Pancreas (tissue), 10 donors: ENCODE data around the gene SCN11A. TPM values are rescaled to one million over a fixed set of nuclear protein-coding genes. Genes with fewer than 3 reads are reported as not detected.

Experiments used
- ATAC-seq, 4 donors: fragments of 200-7000 bp; cut with Tn5 transposase; one replicate each; pipeline versions ENCODE4 v1.8.0 to v1.9.1; 2020; ENCODE audit warnings: mild to moderate bottlenecking in 4 of 4, moderate library complexity in 4 of 4
- DNase-seq, 6 donors: peaks; one replicate each; pipeline ENCODE4 v3.0.0-alpha.2; 2020
- FAIRE-seq: peaks from 2 replicates; lab custom pipeline; 2012; peaks lifted over from hg19 to GRCh38; lab: Jason Lieb, UNC
- H3K27ac ChIP-seq, 4 donors: fragments of 200-600 bp; sonication (generic); 1 replicate in 3 of 4; 2 replicates in 1 of 4; pipeline versions ENCODE4 v1.5.0 to v1.8.0; 2020
- H3K27me3 ChIP-seq, 4 donors: fragments of 200-600 bp; one replicate each; pipeline ENCODE4 v1.8.0; 2021
- H3K36me3 ChIP-seq, 3 donors: fragments of 200-600 bp; sonication (generic) in 1 of 3; one replicate each; pipeline versions ENCODE4 v1.5.0 to v1.8.0; 2020 to 2021
- H3K4me1 ChIP-seq, 3 donors: fragments of 200-600 bp; one replicate each; pipeline ENCODE4 v1.8.0; 2021
- H3K4me3 ChIP-seq, 4 donors: fragments of 200-600 bp; sonication (generic) in 2 of 4; one replicate each; pipeline versions ENCODE4 v1.5.0 to v1.8.0; 2020 to 2021
- H3K9me3 ChIP-seq, 4 donors: fragments of 200-600 bp; one replicate each; pipeline ENCODE4 v1.8.0; 2021
- WGBS, 2 donors: extraction: QIAGEN DNeasy Blood & Tissue Kit; methylation state at CpG; one replicate each; pipeline ENCODE4 v1.1.7; 2013; 5-methylcytosine and 5-hydroxymethylcytosine counted together
- intact Hi-C, 3 donors: fragments of 100-400 bp; cut with DNase I; formaldehyde crosslinking; loops; one replicate each; pipeline versions ENCODE4 v1.11.1 to v1.14.2; 2022
- polyA plus RNA-seq, 2 donors: library from polyadenylated mRNA; stranded (reverse); fragments of 200-250 nt; gene quantifications; one replicate each; pipeline ENCODE4 v1.2.3, GENCODE V29; 2013
- total RNA-seq, 6 donors: library from RNA; stranded (reverse); fragmentation: NEBNext Ultra II Directional in 4 of 6; extraction: Animal tissue kit (Norgen Biotek cat#: 25700) in 4 of 6; gene quantifications; one replicate each; pipeline versions ENCODE4 v1.2.1 to v1.2.4, GENCODE V29; 2021 to 2023
- TF ChIP-seq, protein P1 (sequence below), 4 donors: fragments of 200-600 bp; sonication (generic) in 3 of 4; IDR thresholded peaks; one replicate each; pipeline versions ENCODE4 v1.5.0 to v1.8.0; 2021; ENCODE audit warnings: antibody characterized with exemption in 4 of 4
- donor health status: healthy with polysubstance abuse.
- donor health status: DM: no; HTN: no; CAD: no; lungs with moderate emphysema.
- donor health status: DM: no; HTN: no; CAD: no.
- donor health status: control.
- donor health status: control.
- donor health status: Bipolar disorder and iron deficiency.
- donor health status: DM: yes; HTN: yes; CAD: no.
- donor health status: DM: no; HTN: no; CAD: no.
- donor health status: DM: no; HTN: no; CAD: no.
- donor health status: DM: yes; HTN: yes; CAD: no.

SCN11A gene
- total and polyA plus RNA-seq, 8 donors, result 0.03 to 0.16 (median 0.04) TPM; not detected in 1

DNA sequence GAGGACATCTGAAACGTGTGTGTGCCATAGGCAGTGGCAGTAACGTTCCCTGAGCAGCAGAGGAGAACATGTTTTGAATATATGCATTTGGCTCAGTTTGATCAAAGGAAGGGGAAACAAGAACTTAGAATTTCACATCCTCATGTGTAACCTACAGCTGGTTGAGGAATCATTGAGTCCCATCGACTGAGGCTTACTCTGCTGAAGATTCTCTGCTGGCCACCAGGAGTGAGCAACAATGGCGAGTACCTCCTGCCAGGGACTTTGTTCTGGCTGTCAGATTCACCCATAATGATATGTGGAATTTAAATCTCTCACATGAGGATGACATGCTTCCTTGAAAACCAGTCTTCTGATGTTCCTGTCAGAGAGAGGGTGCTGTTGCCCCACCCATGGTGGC is 34.4 kb upstream of the SCN11A start:
- FAIRE-seq (no peak), ATAC-seq (no peak), DNase-seq (no peak)
- Histone ChIP-seq H3K36me3 (peaks cover 5 to 33% (median 9%) of the 10 kb centered on the region in 3 donors), H3K27ac (no peak overlapping the region), H3K4me1 (no peaks in the 10 kb centered on the region), H3K4me3 (no peak overlapping the region), H3K27me3 (no peaks in the 10 kb centered on the region), H3K9me3 (no peaks in the 10 kb centered on the region)
- 85% methylated on average over 4 of the region's 4 CpGs for WGBS, 2 donors
- TF ChIP-seq, protein P1, sequence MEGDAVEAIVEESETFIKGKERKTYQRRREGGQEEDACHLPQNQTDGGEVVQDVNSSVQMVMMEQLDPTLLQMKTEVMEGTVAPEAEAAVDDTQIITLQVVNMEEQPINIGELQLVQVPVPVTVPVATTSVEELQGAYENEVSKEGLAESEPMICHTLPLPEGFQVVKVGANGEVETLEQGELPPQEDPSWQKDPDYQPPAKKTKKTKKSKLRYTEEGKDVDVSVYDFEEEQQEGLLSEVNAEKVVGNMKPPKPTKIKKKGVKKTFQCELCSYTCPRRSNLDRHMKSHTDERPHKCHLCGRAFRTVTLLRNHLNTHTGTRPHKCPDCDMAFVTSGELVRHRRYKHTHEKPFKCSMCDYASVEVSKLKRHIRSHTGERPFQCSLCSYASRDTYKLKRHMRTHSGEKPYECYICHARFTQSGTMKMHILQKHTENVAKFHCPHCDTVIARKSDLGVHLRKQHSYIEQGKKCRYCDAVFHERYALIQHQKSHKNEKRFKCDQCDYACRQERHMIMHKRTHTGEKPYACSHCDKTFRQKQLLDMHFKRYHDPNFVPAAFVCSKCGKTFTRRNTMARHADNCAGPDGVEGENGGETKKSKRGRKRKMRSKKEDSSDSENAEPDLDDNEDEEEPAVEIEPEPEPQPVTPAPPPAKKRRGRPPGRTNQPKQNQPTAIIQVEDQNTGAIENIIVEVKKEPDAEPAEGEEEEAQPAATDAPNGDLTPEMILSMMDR (IDR thresholded peaks at IDR 0.05), result no peak
- intact Hi-C loops, result no loop called here

DNA sequence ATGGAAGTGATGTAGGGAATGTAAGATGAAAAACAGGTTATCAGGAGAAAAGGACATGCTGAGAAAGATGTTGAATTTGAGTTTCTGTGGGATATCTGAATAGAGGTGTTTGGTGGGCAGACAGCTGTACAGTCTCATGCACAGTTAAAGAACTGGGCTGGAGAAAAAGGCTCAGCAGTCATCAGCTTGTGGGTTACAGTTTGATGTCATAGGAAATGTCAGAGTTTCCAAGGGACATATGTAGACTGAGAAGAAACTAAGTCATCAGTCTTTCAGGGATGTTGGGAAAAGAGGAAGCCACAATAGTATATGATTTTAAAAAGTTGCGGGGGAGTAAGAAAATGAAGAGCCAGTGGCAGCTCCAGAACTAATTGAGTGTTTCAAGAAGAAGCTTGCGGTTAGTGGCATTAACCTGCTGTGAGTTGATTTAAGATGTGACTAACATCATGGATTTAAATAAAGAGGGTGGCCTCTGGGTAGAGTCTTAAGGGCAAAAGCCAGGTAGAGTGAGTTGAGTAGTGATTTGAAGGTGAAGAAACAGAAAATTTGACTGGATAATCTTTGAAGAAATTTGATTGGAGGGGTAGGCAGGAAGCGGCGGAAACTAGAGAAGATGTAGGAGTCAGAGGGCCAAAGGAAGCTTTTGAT is 31.0 kb upstream of the SCN11A start:
- TF ChIP-seq, protein P1 (IDR thresholded peaks at IDR 0.05), result no peak
- Histone ChIP-seq H3K27me3 (no peaks in the 10 kb centered on the region), H3K36me3 (peaks cover 0 to 19% (median 5%) of the 10 kb centered on the region in 3 donors), H3K9me3 (no peaks in the 10 kb centered on the region), H3K4me1 (no peaks in the 10 kb centered on the region), H3K27ac (no peak overlapping the region), H3K4me3 (no peak overlapping the region)
- intact Hi-C loops, result no loop called here
- ATAC-seq, result no peak
- WGBS, 2 donors, result 98 to 99% methylated on average over 4 of the region's 4 CpGs
- FAIRE-seq, result no peak
- no peak for DNase-seq

DNA sequence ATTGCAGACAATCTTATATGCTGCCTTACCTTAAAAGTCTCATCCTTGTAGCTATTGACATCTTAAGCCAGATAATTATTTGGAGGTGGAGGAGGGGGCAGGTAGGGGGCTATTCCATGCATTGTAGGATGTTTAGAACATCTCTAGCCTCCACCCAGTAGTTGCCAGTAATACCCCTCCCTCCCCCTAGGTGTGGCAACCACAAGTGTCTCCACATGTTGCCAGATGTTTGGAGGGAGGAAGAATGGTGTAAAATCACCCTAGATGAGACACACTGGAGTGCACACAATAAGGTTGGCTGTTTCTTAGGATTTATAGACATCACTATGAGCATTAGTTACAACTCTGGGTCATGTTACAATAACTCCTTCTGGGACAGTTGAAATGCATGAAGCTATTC is 28.3 kb upstream of the SCN11A start:
- no peak overlapping the region for H3K27ac ChIP-seq
- TF ChIP-seq, protein P1 (IDR thresholded peaks at IDR 0.05), result no peak
- H3K27me3 ChIP-seq, result no peaks in the 10 kb centered on the region
- no peak for FAIRE-seq
- no peaks in the 10 kb centered on the region for H3K4me1 ChIP-seq
- no peak overlapping the region for H3K4me3 ChIP-seq
- DNase-seq, result no peak
- no peaks in the 10 kb centered on the region for H3K9me3 ChIP-seq
- peaks cover 3 to 28% (median 20%) of the 10 kb centered on the region in 3 donors for H3K36me3 ChIP-seq
- no peak for ATAC-seq
- intact Hi-C loops, result no loop called here

- peaks cover 3 to 31% (median 20%) of the 10 kb centered on the region in 3 donors for H3K36me3 ChIP-seq
- TF ChIP-seq, protein P1 (IDR thresholded peaks at IDR 0.05), result no peak
Observed at GRCh38 chr3:39079530-39079929, 27.8 kb upstream of the SCN11A start.

DNA sequence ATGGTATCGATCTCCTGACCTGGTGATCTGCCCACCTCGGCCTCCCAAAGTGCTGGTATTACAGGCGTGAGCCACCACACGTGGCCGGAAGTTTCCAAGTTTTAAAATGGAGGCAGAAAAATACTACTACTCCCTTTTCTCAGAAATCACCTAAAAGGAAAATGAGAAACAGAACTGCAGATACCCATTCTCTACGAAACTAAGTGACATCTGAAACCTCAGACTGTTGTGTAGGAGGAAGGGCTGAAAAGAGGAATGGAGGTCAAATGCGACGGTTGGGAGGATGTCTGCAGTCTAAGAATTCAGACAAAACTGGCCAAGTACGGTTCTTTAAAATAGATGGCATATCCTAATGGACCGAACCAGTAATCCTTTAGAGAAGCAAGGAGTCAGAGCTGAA is 24.2 kb upstream of the SCN11A start:
- TF ChIP-seq, protein P1 (IDR thresholded peaks at IDR 0.05), result no peak
- H3K9me3 ChIP-seq, result no peaks in the 10 kb centered on the region
- H3K4me1 ChIP-seq, result no peaks in the 10 kb centered on the region
- H3K4me3 ChIP-seq, result no peak overlapping the region
- DNase-seq, result no peak
- H3K27me3 ChIP-seq, result no peaks in the 10 kb centered on the region
- ATAC-seq, result no peak
- H3K36me3 ChIP-seq, result peaks cover 3 to 32% (median 20%) of the 10 kb centered on the region in 3 donors
- H3K27ac ChIP-seq, result no peak overlapping the region
- 95 to 99% methylated on average over 10 of the region's 10 CpGs for WGBS, 2 donors
- FAIRE-seq, result no peak
- intact Hi-C loops, result no loop called here

More at GRCh38 chr3:39079530-39079929, 27.8 kb upstream of the SCN11A start:
- DNase-seq (no peak), FAIRE-seq (no peak), ATAC-seq (no peak)
- Histone ChIP-seq H3K27ac (no peak overlapping the region), H3K9me3 (no peaks in the 10 kb centered on the region), H3K4me3 (no peak overlapping the region), H3K27me3 (no peaks in the 10 kb centered on the region), H3K4me1 (no peaks in the 10 kb centered on the region)
- intact Hi-C loops, result no loop called here
